Kidney (tissue), 14 donors: ENCODE results near the gene MAD1L1. TPM values are rescaled to one million over a fixed set of nuclear protein-coding genes. Genes with fewer than 3 reads are reported as not detected.

Experiments
- DNase-seq, 5 donors: peaks; one replicate each; pipeline ENCODE4 v3.0.0-alpha.2; 2013 to 2020
- FAIRE-seq: peaks from 2 replicates; lab custom pipeline; 2012; peaks lifted over from hg19 to GRCh38; lab: Jason Lieb, UNC
- H3K27ac ChIP-seq, 2 donors: one replicate each; pipeline ENCODE4 v1.7.0; 2013; ENCODE audit warnings: low read depth in 2 of 2, low read length in 2 of 2, inconsistent platforms in 1 of 2
- H3K27me3 ChIP-seq: one replicate; pipeline ENCODE4 v1.7.1; 2013; ENCODE audit warnings: low read length, inconsistent platforms; ENCODE audit not compliant: control insufficient read depth, insufficient read depth
- H3K36me3 ChIP-seq, 3 donors: one replicate each; pipeline versions ENCODE4 v1.7.0 to v1.7.1; 2013; ENCODE audit warnings: low read length in 3 of 3, control low read depth in 1 of 3, inconsistent platforms in 1 of 3; ENCODE audit not compliant: insufficient read depth in 3 of 3, control insufficient read depth in 2 of 3
- H3K4me1 ChIP-seq, 3 donors: one replicate each; pipeline versions ENCODE4 v1.7.0 to v1.7.1; 2013; ENCODE audit warnings: low read length in 3 of 3, inconsistent platforms in 1 of 3, low read depth in 1 of 3; ENCODE audit not compliant: control insufficient read depth in 2 of 3, insufficient read depth in 2 of 3
- H3K4me3 ChIP-seq, 3 donors: one replicate each; pipeline versions ENCODE4 v1.7.0 to v1.8.1; 2013; ENCODE audit warnings: low read length in 3 of 3, control low read depth in 1 of 3, inconsistent platforms in 1 of 3
- H3K9ac ChIP-seq, 3 donors: one replicate each; pipeline versions ENCODE4 v1.7.0 to v1.7.1; 2013; ENCODE audit warnings: low read length in 3 of 3, control low read depth in 1 of 3, inconsistent platforms in 1 of 3
- H3K9me3 ChIP-seq, 3 donors: one replicate each; pipeline versions ENCODE4 v1.7.0 to v1.7.1; 2013; ENCODE audit warnings: low read length in 3 of 3, control low read depth in 1 of 3, inconsistent platforms in 1 of 3; ENCODE audit not compliant: control insufficient read depth in 2 of 3, insufficient read depth in 1 of 3
- intact Hi-C: fragments of 100-400 bp; cut with DNase I; formaldehyde crosslinking; loops from one replicate; pipeline ENCODE4 v1.11.1; 2022
- polyA plus RNA-seq: library from polyadenylated mRNA; stranded (reverse); fragments of 350-450 nt; fragmentation: Illumina TruSeq; extraction: RNeasy Lipid Tissue Mini Kit (QIAGEN cat#74804); gene quantifications from one replicate; pipeline ENCODE4 v1.2.3, GENCODE V29; 2014; ENCODE audit warnings: low read depth, low replicate concordance; ENCODE audit not compliant: insufficient read depth
- total RNA-seq: library from RNA; stranded (reverse); fragmentation: NEBNext Ultra II Directional; extraction: Animal tissue kit (Norgen Biotek cat#: 25700); gene quantifications from one replicate; pipeline ENCODE4 v1.2.1, GENCODE V29; 2021
- TF ChIP-seq, protein P1 (sequence below): IDR thresholded peaks from 3 replicates; pipeline ENCODE4 v1.5.1; 2012; ENCODE audit warnings: mild to moderate bottlenecking, moderate library complexity, borderline replicate concordance; ENCODE audit not compliant: insufficient read depth; ENCODE audit errors: extremely low read depth
- donor health status: control.
- donor health status: control.
- donor health status: control.
- donor health status: control.
- donor health status: control.
- donor health status: DM: yes; HTN: yes; CAD: no.
- donor health status: Normal renal cell carcinoma (clear cell type).

MAD1L1 gene
- total and polyA plus RNA-seq, 2 donors from 2014 or later = 33.2 to 45.2 TPM

GRCh38 chr7:1859266-1860035 is 373.3 kb downstream of the MAD1L1 start:
- H3K9ac ChIP-seq = no peak overlapping the region
- TF ChIP-seq, protein P1, sequence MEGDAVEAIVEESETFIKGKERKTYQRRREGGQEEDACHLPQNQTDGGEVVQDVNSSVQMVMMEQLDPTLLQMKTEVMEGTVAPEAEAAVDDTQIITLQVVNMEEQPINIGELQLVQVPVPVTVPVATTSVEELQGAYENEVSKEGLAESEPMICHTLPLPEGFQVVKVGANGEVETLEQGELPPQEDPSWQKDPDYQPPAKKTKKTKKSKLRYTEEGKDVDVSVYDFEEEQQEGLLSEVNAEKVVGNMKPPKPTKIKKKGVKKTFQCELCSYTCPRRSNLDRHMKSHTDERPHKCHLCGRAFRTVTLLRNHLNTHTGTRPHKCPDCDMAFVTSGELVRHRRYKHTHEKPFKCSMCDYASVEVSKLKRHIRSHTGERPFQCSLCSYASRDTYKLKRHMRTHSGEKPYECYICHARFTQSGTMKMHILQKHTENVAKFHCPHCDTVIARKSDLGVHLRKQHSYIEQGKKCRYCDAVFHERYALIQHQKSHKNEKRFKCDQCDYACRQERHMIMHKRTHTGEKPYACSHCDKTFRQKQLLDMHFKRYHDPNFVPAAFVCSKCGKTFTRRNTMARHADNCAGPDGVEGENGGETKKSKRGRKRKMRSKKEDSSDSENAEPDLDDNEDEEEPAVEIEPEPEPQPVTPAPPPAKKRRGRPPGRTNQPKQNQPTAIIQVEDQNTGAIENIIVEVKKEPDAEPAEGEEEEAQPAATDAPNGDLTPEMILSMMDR = no peak
- H3K4me3 ChIP-seq = no peak overlapping the region
- H3K4me1 ChIP-seq = no peaks in the 10 kb centered on the region
- no peaks in the 10 kb centered on the region for H3K9me3 ChIP-seq
- no peak for FAIRE-seq
- no peaks in the 10 kb centered on the region for H3K36me3 ChIP-seq
- intact Hi-C loops = no loop called here
- DNase-seq = peak in 2 of 5 donors; percentile 38 to 64
- H3K27me3 ChIP-seq = no peaks in the 10 kb centered on the region
- no peak overlapping the region for H3K27ac ChIP-seq

- Histone ChIP-seq H3K4me3 (no peak overlapping the region), H3K9me3 (no peaks in the 10 kb centered on the region), H3K9ac (no peak overlapping the region), H3K27me3 (no peaks in the 10 kb centered on the region), H3K36me3 (no peaks in the 10 kb centered on the region), H3K4me1 (no peaks in the 10 kb centered on the region), H3K27ac (no peak overlapping the region)
- DNase-seq = peak in 2 of 5 donors; percentile 40 to 66
- no peak for FAIRE-seq
- TF ChIP-seq, protein P1 = no peak
- intact Hi-C loops = no loop called here
Observed at GRCh38 chr7:1858435-1859265, 374.1 kb downstream of the MAD1L1 start.

DNA sequence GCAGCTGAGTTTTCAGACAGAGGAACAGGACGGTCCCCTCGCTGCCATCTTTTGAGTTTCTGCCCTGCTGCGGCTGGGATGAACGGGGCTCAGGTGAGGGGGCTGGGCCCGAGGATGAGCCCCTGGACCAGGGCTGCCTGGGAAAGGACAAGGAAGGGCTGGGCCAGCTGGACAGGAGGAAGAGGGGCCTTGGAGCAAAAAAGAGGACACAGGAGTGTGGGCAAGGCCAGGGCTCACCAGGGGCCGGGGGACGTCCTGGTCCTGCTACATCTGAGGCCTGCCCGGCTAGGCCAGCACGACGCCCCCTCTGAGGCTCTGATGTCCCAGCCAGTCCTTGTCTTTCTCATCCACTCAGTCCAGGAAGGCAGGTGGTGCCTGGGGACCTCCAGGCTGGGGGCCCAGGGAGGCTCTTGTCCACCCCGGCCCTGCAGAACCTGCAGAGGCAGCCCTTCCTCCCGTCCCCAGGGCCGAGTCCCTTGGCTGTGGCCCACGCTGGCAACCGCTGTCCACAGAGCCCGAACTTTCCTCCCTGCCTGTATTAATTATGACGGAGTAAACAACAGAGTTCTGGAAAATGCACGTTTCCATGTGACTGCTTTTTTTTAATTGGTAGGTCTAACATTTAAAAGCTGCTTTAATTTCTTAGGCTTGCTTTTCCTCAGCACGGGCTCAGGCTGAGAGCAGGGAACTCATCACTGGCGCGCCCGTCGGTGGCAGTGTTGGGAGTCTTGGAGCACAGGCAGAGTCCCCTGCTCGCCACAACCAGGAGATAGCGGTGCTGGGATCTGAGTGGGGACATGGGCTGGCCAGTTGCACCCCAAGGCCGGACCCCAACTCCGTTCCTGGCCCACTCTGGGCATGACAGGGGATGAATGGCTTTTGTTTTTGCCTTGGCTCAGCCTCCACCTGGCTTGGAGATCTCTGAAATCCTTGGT is 375.0 kb downstream of the MAD1L1 start:
- TF ChIP-seq, protein P1 = no peak
- intact Hi-C loops = no loop called here
- Histone ChIP-seq H3K4me3 (no peak overlapping the region), H3K9ac (no peak overlapping the region), H3K27ac (no peak overlapping the region), H3K4me1 (no peaks in the 10 kb centered on the region), H3K27me3 (no peaks in the 10 kb centered on the region), H3K9me3 (no peaks in the 10 kb centered on the region), H3K36me3 (no peaks in the 10 kb centered on the region)
- FAIRE-seq (no peak), DNase-seq (peak in 3 of 5 donors; percentile 8 to 59 (median 34))
